ENCODE data around the gene NRDE2. TPM values are rescaled to one million over a fixed set of nuclear protein-coding genes. Genes with fewer than 3 reads are reported as not detected.

Gene NRDE2
- total and polyA plus RNA-seq, 2 of the 4 experiments (the other 2 are of a cell fraction), result 4.5 to 9.3 TPM

DNA sequence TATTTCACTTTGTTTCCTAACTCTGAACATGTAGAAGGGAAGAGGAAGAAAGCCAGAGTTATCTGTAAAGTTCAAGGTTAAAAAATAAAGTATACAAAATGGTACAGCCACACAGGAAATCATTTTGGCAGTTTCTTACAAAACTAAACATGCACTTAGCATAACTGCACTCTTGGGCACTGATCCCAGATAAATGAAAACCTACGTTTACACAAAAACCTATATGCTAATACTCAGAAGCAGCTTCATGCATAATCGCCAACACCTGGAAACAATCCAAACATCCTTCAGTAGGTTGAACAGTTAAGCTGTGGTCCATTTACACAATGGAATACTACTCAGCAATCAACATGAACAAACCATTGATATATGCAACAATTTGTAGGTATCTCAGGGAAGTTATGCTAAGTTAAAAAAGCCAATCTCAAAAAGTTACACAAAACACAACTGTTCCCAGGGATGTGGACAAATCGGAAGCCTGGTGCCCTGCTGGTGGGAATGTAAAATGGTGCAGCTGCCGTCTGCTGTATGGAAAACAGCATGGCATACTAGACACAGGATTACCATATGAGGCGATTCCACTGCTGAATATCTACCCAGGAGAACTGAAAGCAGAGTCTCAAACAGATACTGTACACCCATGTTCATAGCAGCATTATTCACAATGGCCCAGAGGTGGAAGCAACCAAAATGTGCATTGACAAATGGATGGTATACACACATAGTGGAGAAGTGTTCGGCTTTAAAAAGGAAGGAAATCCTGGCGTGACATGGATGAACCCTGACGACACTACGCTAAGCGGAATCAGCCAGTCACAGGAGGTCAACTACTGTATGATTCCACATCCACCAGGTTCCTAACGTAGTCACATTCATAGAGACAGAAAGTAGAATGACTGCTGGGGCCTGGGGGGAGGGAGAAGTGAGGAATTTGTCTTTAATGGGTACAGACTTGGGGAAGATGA lies 37.7 kb downstream of the NRDE2 start:
- H2AK5ac ChIP-seq (ENCODE audit: low read depth, low read length), result no peak overlapping the region
- H3K27me3 ChIP-seq (ENCODE audit: control insufficient read depth, insufficient read depth, low read length), result no peaks in the 10 kb centered on the region
- H3K4me3 ChIP-seq (ENCODE audit: insufficient read depth, low read depth, low read length), result no peak overlapping the region
- BruUV-seq (replicated peaks), result no TSS peak
- dilution Hi-C loops (cut with HindIII; ENCODE audit: low sequenced_read_pairs, unreplicated experiment) (no loop called here), intact Hi-C loops (cut with micrococcal nuclease) (no loop called here), in situ Hi-C loops (cut with MboI; ENCODE audit: low sequenced_read_pairs) (loop anchor here (25.0 kb wide), 1 partner anchor 868 kb away; no protein-coding TSS in a partner anchor)
- H3K9ac ChIP-seq (ENCODE audit: low read depth, low read length), result no peak overlapping the region
- H3K79me1 ChIP-seq (ENCODE audit: low read depth in 1 of 2, low read length in 2 of 2), result peaks cover 0 to 10% of the 10 kb centered on the region in 2 experiments; a peak in 2 of 4 replicates
- H4K8ac ChIP-seq (ENCODE audit: low read depth in 2 of 2, low read length in 2 of 2), result no peak overlapping the region
- H3K9me1 ChIP-seq (ENCODE audit: insufficient read depth, low read length), result peaks cover 7% of the 10 kb centered on the region; the same call in 1 of the 2 replicates
- no peaks in the 10 kb centered on the region; the same call in 1 of the 2 replicates for H3K9me3 ChIP-seq (ENCODE audit: control insufficient read depth, insufficient read depth, low read length)
- TF ChIP-seq RCOR1 (IDR thresholded peaks at IDR 0.05; ENCODE audit: insufficient replicate concordance, low read length) (no peak), RFX5 (IDR thresholded peaks at IDR 0.05; ENCODE audit: low read depth, low read length) (no peak), MAZ (IDR thresholded peaks at IDR 0.05; ENCODE audit: borderline replicate concordance, low read depth, low read length) (no peak), CEBPB (IDR thresholded peaks at IDR 0.05; ENCODE audit: low read depth, low read length) (no peak), BHLHE40 (IDR thresholded peaks at IDR 0.05; ENCODE audit: low read depth, low read length) (no peak), FOS (IDR thresholded peaks at IDR 0.05; ENCODE audit: low read depth, low read length) (no peak), USF2 (IDR thresholded peaks at IDR 0.05; ENCODE audit: low read depth, low read length) (no peak), CHD1 (IDR thresholded peaks at IDR 0.05; ENCODE audit: low read depth, low read length) (no peak), SMC3 (IDR thresholded peaks at IDR 0.05; ENCODE audit: low read depth, low read length) (no peak)
- TF ChIP-seq, protein P1, sequence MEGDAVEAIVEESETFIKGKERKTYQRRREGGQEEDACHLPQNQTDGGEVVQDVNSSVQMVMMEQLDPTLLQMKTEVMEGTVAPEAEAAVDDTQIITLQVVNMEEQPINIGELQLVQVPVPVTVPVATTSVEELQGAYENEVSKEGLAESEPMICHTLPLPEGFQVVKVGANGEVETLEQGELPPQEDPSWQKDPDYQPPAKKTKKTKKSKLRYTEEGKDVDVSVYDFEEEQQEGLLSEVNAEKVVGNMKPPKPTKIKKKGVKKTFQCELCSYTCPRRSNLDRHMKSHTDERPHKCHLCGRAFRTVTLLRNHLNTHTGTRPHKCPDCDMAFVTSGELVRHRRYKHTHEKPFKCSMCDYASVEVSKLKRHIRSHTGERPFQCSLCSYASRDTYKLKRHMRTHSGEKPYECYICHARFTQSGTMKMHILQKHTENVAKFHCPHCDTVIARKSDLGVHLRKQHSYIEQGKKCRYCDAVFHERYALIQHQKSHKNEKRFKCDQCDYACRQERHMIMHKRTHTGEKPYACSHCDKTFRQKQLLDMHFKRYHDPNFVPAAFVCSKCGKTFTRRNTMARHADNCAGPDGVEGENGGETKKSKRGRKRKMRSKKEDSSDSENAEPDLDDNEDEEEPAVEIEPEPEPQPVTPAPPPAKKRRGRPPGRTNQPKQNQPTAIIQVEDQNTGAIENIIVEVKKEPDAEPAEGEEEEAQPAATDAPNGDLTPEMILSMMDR (conservative IDR thresholded peaks at IDR 0.05; ENCODE audit: low read depth, low read length), result no peak
- no peak overlapping the region for H4K5ac ChIP-seq (ENCODE audit: low read depth, low read length)
- no peak overlapping the region for H2BK5ac ChIP-seq (ENCODE audit: low read depth, low read length, poor library complexity, severe bottlenecking)
- ChIA-PET CTCF (no interaction called here), POLR2A (ENCODE audit: unreplicated experiment) (no interaction called here)
- H3K18ac ChIP-seq (ENCODE audit: low read depth, low read length), result no peak overlapping the region
- H3K4me1 ChIP-seq (ENCODE audit: control insufficient read depth, insufficient read depth, low read length), result peaks cover 3% of the 10 kb centered on the region; the same call in 1 of the 2 replicates
- no peak overlapping the region for H2BK20ac ChIP-seq (ENCODE audit: low read depth, low read length)
- H4K91ac ChIP-seq (ENCODE audit: insufficient read depth, low read depth, low read length), result no peak overlapping the region
- ATAC-seq (ENCODE audit: low read depth) (peak; percentile 30; the same call in 1 of the 2 replicates), DNase-seq (peak; percentile 64)
- no peak overlapping the region for H3K14ac ChIP-seq (replicated peaks; ENCODE audit: low read depth, low read length)
- H3K36me3 ChIP-seq (ENCODE audit: control insufficient read depth, insufficient read depth, low read length), result peaks cover 20% of the 10 kb centered on the region
- no peak overlapping the region for H2AK9ac ChIP-seq (replicated peaks; ENCODE audit: low read depth, low read length, poor library complexity)
- no peak overlapping the region for H2BK120ac ChIP-seq (ENCODE audit: low read depth, low read length)
- no peak overlapping the region for H2BK15ac ChIP-seq (ENCODE audit: low read depth, low read length)
- no peak overlapping the region for H3K56ac ChIP-seq (ENCODE audit: extremely low read depth, insufficient read depth, low read length)
- WGBS, 2 experiments (ENCODE audit: extremely low coverage in 2 of 2, insufficient read length in 1 of 2), result 100% methylated on average over 1 of the region's 11 CpGs; no CpG with 5 or more reads in 1 of the 2 experiments
- no peak overlapping the region for H3K4ac ChIP-seq (ENCODE audit: low read depth, low read length)
- H2AFZ ChIP-seq (replicated peaks; ENCODE audit: low read length, poor library complexity), result no peak overlapping the region
- H3K27ac ChIP-seq (ENCODE audit: insufficient read depth, low read length), result no peak overlapping the region
- no peak overlapping the region for H3K4me2 ChIP-seq (ENCODE audit: low read depth, low read length)
- no peak overlapping the region for H3K23ac ChIP-seq (ENCODE audit: low read depth, low read length)
- no peaks in the 10 kb centered on the region for H4K20me1 ChIP-seq (ENCODE audit: insufficient read depth, low read length)

Measured in IMR-90 (cell line).